MM.1S (cell line): Measurements from ENCODE around the gene SORL1.

Source experiments
- DNase-seq: peaks from one replicate; pipeline ENCODE4 v3.0.0-alpha.2; 2015
- H2AFZ ChIP-seq: fragments of 300-600 bp; sonication (generic); 2 replicates; pipeline ENCODE4 v1.6.0; 2016; ENCODE audit warnings: antibody characterized with exemption, low read length
- H3F3A ChIP-seq: fragments of 300-600 bp; sonication (generic); 2 replicates; pipeline ENCODE4 v1.6.1; 2016; ENCODE audit warnings: mild to moderate bottlenecking, antibody characterized with exemption, low read length, moderate library complexity, mixed read lengths; ENCODE audit not compliant: insufficient read depth
- H3K27ac ChIP-seq: fragments of 300-600 bp; sonication (generic); 2 replicates; pipeline ENCODE4 v1.5.1; 2016; ENCODE audit warnings: mild to moderate bottlenecking, low read length
- H3K27me3 ChIP-seq: fragments of 300-600 bp; sonication (generic); replicated peaks from 2 replicates; pipeline ENCODE4 v1.6.0; 2016; ENCODE audit warnings: low read length; ENCODE audit not compliant: insufficient read depth
- H3K36me3 ChIP-seq: fragments of 300-600 bp; sonication (generic); replicated peaks from 2 replicates; pipeline ENCODE4 v1.6.1; 2016; ENCODE audit warnings: mild to moderate bottlenecking, low read length, mixed read lengths; ENCODE audit not compliant: insufficient read depth
- H3K4me1 ChIP-seq: fragments of 300-600 bp; sonication (generic); 2 replicates; pipeline ENCODE4 v1.6.1; 2016; ENCODE audit warnings: low read length, mixed read lengths
- H3K4me2 ChIP-seq: fragments of 300-600 bp; sonication (generic); 2 replicates; pipeline ENCODE4 v1.6.0; 2016; ENCODE audit warnings: low read depth, low read length
- H3K4me3 ChIP-seq: fragments of 300-600 bp; sonication (generic); 2 replicates; pipeline ENCODE4 v1.5.1; 2016; ENCODE audit warnings: low read length, mixed read lengths
- H3K79me2 ChIP-seq: fragments of 300-600 bp; sonication (generic); 2 replicates; pipeline ENCODE4 v1.6.1; 2016; ENCODE audit warnings: mixed run types, low read length, mixed read lengths
- H3K9ac ChIP-seq: fragments of 300-600 bp; sonication (generic); 2 replicates; pipeline ENCODE4 v1.6.1; 2016; ENCODE audit warnings: low read length, mixed read lengths
- H3K9me2 ChIP-seq: fragments of 300-600 bp; sonication (generic); replicated peaks from 2 replicates; pipeline ENCODE4 v1.6.1; 2016; ENCODE audit warnings: mild to moderate bottlenecking, low read length, mixed read lengths; ENCODE audit not compliant: insufficient read depth
- H3K9me3 ChIP-seq: fragments of 300-600 bp; sonication (generic); replicated peaks from 2 replicates; pipeline ENCODE4 v1.6.1; 2016; ENCODE audit warnings: mild to moderate bottlenecking, low read length, mixed read lengths; ENCODE audit not compliant: insufficient read depth
- H4K20me1 ChIP-seq: fragments of 300-600 bp; sonication (generic); 2 replicates; pipeline ENCODE4 v1.6.1; 2016; ENCODE audit warnings: mild to moderate bottlenecking, low read length, moderate library complexity, mixed read lengths; ENCODE audit not compliant: insufficient read depth
- EZH2 ChIP-seq: fragments of 300-600 bp; sonication (generic); optimal IDR thresholded peaks from 2 replicates; pipeline ENCODE3; 2017; ENCODE audit warnings: low read depth, mild to moderate bottlenecking, antibody characterized with exemption, low read length, mixed read lengths
- EZH2phosphoT487 ChIP-seq: fragments of 300-600 bp; sonication (generic); IDR thresholded peaks from 2 replicates; pipeline ENCODE4 v1.6.1; 2018; ENCODE audit warnings: antibody characterized with exemption, low read length
- TF ChIP-seq, protein P1 (sequence below): fragments of 300-600 bp; sonication (generic); IDR thresholded peaks from 2 replicates; pipeline ENCODE4 v1.5.1; 2016; ENCODE audit warnings: antibody characterized with exemption, low read length, mixed read lengths

SORL1 gene

GRCh38 chr11:121563003-121563402 lies 110.9 kb downstream of the SORL1 start:
- Histone ChIP-seq H2AFZ (no peak overlapping the region), H3K27me3 (0 out of 2 replicates have a peak, but pooled peaks cover 5% of the 10 kb centered on the region), H3K4me3 (no peak overlapping the region), H3K4me2 (no peak overlapping the region), H3K9me2 (no peaks in the 10 kb centered on the region), H4K20me1 (no peaks in the 10 kb centered on the region), H3K9me3 (no peaks in the 10 kb centered on the region), H3K9ac (no peak overlapping the region), H3K4me1 (no peaks in the 10 kb centered on the region), H3K79me2 (no peaks in the 10 kb centered on the region), H3F3A (no peaks in the 10 kb centered on the region), H3K36me3 (no peaks in the 10 kb centered on the region), H3K27ac (no peak overlapping the region)
- no peak for DNase-seq
- TF ChIP-seq EZH2 (no peak), EZH2phosphoT487 (no peak)
- TF ChIP-seq, protein P1, sequence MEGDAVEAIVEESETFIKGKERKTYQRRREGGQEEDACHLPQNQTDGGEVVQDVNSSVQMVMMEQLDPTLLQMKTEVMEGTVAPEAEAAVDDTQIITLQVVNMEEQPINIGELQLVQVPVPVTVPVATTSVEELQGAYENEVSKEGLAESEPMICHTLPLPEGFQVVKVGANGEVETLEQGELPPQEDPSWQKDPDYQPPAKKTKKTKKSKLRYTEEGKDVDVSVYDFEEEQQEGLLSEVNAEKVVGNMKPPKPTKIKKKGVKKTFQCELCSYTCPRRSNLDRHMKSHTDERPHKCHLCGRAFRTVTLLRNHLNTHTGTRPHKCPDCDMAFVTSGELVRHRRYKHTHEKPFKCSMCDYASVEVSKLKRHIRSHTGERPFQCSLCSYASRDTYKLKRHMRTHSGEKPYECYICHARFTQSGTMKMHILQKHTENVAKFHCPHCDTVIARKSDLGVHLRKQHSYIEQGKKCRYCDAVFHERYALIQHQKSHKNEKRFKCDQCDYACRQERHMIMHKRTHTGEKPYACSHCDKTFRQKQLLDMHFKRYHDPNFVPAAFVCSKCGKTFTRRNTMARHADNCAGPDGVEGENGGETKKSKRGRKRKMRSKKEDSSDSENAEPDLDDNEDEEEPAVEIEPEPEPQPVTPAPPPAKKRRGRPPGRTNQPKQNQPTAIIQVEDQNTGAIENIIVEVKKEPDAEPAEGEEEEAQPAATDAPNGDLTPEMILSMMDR = no peak

DNA sequence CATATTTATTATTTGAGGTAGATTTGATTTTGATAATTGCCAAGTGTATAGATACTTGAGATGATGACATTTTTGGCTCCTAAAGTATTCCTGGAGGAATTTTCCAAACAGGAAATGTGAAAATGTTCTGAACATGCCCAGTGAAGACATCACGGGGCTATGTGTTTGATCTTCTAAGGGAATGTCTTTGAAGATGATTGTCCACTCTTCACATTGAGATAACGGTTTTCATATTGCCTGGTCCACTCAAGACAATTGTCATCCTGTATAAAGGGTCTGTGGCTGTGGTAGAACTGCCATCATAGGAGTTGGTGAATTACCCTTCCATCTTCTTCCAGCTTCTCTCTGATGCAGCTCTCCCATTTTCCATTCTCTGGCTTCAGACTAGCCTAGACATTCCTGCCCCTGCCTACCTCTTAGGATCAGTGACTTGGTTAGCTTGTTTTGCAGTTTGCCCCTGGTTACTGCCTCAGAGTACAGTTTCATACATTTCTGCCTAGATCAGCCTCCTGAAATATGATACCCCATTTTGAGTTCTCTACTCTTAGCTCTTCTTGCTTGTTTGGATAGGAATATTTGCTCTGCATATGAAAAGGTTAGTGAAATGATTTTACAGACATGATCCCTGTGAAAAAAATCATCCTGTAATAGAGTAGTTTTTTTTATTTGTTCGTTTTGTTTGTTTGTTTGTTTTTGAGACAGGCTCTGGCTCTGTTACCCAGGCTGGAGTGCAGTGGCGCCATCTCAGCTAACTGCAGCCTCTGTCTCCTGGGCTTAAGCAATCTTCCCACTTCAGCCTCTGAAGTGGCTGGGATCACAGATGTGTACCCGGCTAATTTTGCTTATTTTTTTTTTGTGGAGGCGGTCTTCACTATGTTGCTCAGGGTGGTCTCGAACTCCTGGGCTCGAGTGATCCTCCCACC lies 112.0 kb downstream of the SORL1 start:
- Histone ChIP-seq H3K9me3 (no peaks in the 10 kb centered on the region), H3K4me2 (no peak overlapping the region), H4K20me1 (no peaks in the 10 kb centered on the region), H3K9me2 (no peaks in the 10 kb centered on the region), H3K36me3 (no peaks in the 10 kb centered on the region), H3K9ac (no peak overlapping the region), H2AFZ (no peak overlapping the region), H3K27me3 (0 out of 2 replicates have a peak, but pooled peaks cover 9% of the 10 kb centered on the region), H3F3A (no peaks in the 10 kb centered on the region), H3K27ac (no peak overlapping the region), H3K79me2 (no peaks in the 10 kb centered on the region), H3K4me3 (no peak overlapping the region), H3K4me1 (no peaks in the 10 kb centered on the region)
- DNase-seq = no peak
- TF ChIP-seq EZH2phosphoT487 (no peak), EZH2 (no peak)
- TF ChIP-seq, protein P1 = no peak

- H3K9me3 ChIP-seq = no peaks in the 10 kb centered on the region
- H3K27me3 ChIP-seq = 0 out of 2 replicates have a peak, but pooled peaks cover 9% of the 10 kb centered on the region
- no peak overlapping the region for H3K9ac ChIP-seq
- no peaks in the 10 kb centered on the region for H3K9me2 ChIP-seq
- TF ChIP-seq, protein P1 = no peak
- TF ChIP-seq EZH2 = no peak
- no peak for TF ChIP-seq EZH2phosphoT487
- H3K79me2 ChIP-seq = no peaks in the 10 kb centered on the region
- H2AFZ ChIP-seq = no peak overlapping the region
- H3K4me1 ChIP-seq = no peaks in the 10 kb centered on the region; the same call in 1 of the 2 replicates
- no peaks in the 10 kb centered on the region for H3K36me3 ChIP-seq
- 0 out of 2 replicates have a peak, but pooled peaks cover 2% of the 10 kb centered on the region for H3F3A ChIP-seq
- no peak overlapping the region for H3K4me3 ChIP-seq
- DNase-seq = no peak
- H4K20me1 ChIP-seq = no peaks in the 10 kb centered on the region
- no peak overlapping the region for H3K4me2 ChIP-seq
- H3K27ac ChIP-seq = no peak overlapping the region
Measured at GRCh38 chr11:121564948-121565684, 113.0 kb downstream of the SORL1 start.
